ENCODE data around the gene CD300LG.

- no peak for TF ChIP-seq EZH2 (IDR thresholded peaks at IDR 0.05; ENCODE audit: low read length, missing control alignments)
- TF ChIP-seq, protein P1, sequence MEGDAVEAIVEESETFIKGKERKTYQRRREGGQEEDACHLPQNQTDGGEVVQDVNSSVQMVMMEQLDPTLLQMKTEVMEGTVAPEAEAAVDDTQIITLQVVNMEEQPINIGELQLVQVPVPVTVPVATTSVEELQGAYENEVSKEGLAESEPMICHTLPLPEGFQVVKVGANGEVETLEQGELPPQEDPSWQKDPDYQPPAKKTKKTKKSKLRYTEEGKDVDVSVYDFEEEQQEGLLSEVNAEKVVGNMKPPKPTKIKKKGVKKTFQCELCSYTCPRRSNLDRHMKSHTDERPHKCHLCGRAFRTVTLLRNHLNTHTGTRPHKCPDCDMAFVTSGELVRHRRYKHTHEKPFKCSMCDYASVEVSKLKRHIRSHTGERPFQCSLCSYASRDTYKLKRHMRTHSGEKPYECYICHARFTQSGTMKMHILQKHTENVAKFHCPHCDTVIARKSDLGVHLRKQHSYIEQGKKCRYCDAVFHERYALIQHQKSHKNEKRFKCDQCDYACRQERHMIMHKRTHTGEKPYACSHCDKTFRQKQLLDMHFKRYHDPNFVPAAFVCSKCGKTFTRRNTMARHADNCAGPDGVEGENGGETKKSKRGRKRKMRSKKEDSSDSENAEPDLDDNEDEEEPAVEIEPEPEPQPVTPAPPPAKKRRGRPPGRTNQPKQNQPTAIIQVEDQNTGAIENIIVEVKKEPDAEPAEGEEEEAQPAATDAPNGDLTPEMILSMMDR (conservative IDR thresholded peaks at IDR 0.05 in 1 of 2, IDR thresholded peaks at IDR 0.05 in 1 of 2; ENCODE audit: low read depth in 1 of 2, low read length in 2 of 2): no peak
These were observed 36.2 kb upstream of the CD300LG start for GRCh38 chr17:43810823-43811222.

Data from fibroblast of lung (primary cell).